AG04450 (cell line): ENCODE measurements around the gene FHL2. TPM values are rescaled to one million over a fixed set of nuclear protein-coding genes. Genes with fewer than 3 reads are reported as not detected.
A peak's percentile ranks its signal among the peaks of the same experiment; 100 is the strongest.

Experiments used
- CTCF ChIA-PET: fragments of 300-600, 350-600 bp; formaldehyde crosslinking; extraction: SDS; loops from one replicate; lab custom pipeline; 2022; ENCODE audit warnings: antibody characterized with exemption, inconsistent platforms; lab: Charles Lee
- POLR2A ChIA-PET: fragments of 350-600 bp; formaldehyde crosslinking; extraction: SDS; loops from one replicate; lab custom pipeline; 2021; ENCODE audit warnings: antibody characterized with exemption, inconsistent platforms; lab: Yijun Ruan, JAX
- DNase-seq: peaks from one replicate; pipeline ENCODE4 v3.0.0-alpha.2; 2011; ENCODE audit warnings: low read depth, low spot score
- H3K27ac ChIP-seq: one replicate; pipeline ENCODE4 v1.5.1; 2012; ENCODE audit warnings: low read depth, low read length, control low read depth
- H3K27me3 ChIP-seq: one replicate; pipeline ENCODE4 v1.6.0; 2012; ENCODE audit warnings: low read length; ENCODE audit not compliant: control insufficient read depth, insufficient read depth
- H3K4me3 ChIP-seq: 2 replicates; pipeline ENCODE4 v1.5.1; 2011; ENCODE audit warnings: mild to moderate bottlenecking, low read depth, low read length, control low read depth
- H3K9me3 ChIP-seq: 2 replicates; pipeline ENCODE4 v1.5.1; 2012; ENCODE audit warnings: low read length; ENCODE audit not compliant: control insufficient read depth, insufficient read depth
- polyA plus RNA-seq: library from polyadenylated mRNA; depleted of rRNA; stranded (reverse); fragments of >200 nt; gene quantifications from 2 replicates; pipeline ENCODE4 v1.2.3, GENCODE V29; 2011
- TF ChIP-seq, protein P1 (sequence below): IDR thresholded peaks from 2 replicates; pipeline ENCODE4 v1.5.1; 2011; ENCODE audit warnings: low read depth, low read length, control low read depth, inconsistent platforms

The FHL2 gene
- polyA plus RNA-seq, 1 experiment = 497 TPM

DNA sequence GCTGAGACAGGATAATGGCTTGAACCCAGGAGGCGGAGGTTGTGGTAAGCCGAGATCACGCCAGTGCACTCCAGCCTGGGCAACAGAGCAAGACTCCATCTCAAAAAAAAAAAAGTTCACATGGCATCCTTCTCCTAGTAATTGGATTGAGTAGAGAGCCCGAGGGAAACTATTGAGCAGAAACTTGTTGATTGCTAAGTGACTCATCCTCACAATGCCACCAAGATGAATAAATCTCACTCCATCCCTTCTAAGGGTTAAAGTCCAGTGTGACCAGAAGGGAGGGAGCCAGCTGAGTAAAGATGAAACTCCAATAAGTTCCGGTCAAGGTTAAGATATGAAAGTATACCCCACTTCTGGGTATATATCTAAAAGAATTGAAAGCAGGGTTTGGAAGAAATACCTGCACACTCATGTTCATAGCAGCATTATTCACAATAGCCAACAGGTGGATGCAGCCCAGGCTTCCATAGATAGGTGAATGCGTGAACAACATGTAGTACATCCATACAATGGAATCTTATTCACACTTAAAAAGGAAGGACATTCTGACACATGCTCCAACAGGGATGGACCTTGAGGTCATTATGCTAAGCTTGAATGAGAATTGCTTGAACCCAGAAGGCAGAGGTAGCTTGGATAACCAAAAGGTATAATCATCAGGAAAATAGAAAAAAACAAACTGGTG lies 13.0 kb upstream of the FHL2 start:
- Histone ChIP-seq H3K4me3 (no peak overlapping the region), H3K9me3 (no peaks in the 10 kb centered on the region), H3K27me3 (no peaks in the 10 kb centered on the region), H3K27ac (no peak overlapping the region)
- ChIA-PET POLR2A (no interaction called here), CTCF (interaction anchor here (1.6 kb wide), 1 partner anchor 110 kb away, joined by 7 read pairs; no protein-coding TSS in a partner anchor)
- TF ChIP-seq, protein P1, sequence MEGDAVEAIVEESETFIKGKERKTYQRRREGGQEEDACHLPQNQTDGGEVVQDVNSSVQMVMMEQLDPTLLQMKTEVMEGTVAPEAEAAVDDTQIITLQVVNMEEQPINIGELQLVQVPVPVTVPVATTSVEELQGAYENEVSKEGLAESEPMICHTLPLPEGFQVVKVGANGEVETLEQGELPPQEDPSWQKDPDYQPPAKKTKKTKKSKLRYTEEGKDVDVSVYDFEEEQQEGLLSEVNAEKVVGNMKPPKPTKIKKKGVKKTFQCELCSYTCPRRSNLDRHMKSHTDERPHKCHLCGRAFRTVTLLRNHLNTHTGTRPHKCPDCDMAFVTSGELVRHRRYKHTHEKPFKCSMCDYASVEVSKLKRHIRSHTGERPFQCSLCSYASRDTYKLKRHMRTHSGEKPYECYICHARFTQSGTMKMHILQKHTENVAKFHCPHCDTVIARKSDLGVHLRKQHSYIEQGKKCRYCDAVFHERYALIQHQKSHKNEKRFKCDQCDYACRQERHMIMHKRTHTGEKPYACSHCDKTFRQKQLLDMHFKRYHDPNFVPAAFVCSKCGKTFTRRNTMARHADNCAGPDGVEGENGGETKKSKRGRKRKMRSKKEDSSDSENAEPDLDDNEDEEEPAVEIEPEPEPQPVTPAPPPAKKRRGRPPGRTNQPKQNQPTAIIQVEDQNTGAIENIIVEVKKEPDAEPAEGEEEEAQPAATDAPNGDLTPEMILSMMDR = no peak
- DNase-seq = no peak

DNA sequence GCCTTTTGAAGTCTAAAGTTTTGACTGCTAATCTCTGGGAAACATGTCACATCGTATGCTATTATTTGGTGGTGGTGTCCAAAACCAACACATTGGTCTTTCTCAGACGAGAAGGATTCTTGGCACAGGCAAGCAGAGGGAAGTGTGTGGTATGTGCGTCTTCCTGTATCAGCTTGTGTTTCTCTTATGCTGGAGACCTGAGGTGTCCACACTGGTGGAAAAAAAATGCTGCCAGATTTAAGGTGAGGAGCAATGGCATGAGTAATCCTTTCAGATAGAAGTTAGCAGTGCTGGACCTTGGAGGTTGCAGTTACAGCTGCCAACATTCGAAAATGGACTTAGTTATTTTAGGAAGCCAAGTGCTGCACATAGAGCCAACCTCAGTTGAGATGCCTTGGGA lies 11.7 kb upstream of the FHL2 start:
- ChIA-PET CTCF (interaction anchor here (1.3 to 1.6 kb wide), 3 partner anchors 12 to 111 kb away, joined by 4 to 7 read pairs (median 4); partner anchors contain the start of gene FHL2), POLR2A (interaction anchor here (0.6 to 2.3 kb wide), 3 partner anchors 12 to 27 kb away, joined by 3 to 13 read pairs (median 10); partner anchors contain the start of gene FHL2)
- Histone ChIP-seq H3K9me3 (no peaks in the 10 kb centered on the region), H3K27ac (no peak overlapping the region), H3K4me3 (no peak overlapping the region), H3K27me3 (no peaks in the 10 kb centered on the region)
- DNase-seq = no peak
- TF ChIP-seq, protein P1 = no peak

DNA sequence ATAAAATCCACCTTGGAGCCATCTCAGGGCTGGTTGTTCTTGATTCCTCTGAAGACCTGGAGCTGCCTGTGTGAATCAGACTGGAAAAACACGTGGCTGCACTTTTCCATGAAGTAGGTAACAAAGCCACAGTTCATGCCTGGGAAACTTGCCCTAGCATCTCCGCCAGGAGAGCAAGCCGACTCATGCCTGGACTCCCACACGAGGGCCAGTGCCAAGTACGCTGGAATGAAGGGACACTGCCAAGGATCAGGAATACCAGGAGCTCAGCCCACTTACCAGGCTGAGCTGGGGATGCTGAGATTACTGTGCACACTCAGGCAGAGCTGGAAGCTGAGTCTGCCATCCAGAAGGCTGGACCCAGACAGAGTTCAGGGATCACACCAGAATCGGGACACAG lies 10.9 kb upstream of the FHL2 start:
- ChIA-PET POLR2A (interaction anchor here (1.3 to 2.3 kb wide), 2 partner anchors 11 to 28 kb away, joined by 3 to 10 read pairs; partner anchors contain the start of gene FHL2), CTCF (interaction anchor here (1.0 to 1.3 kb wide), 3 partner anchors 9 to 135 kb away, joined by 3 to 4 read pairs (median 3); no protein-coding TSS in a partner anchor)
- H3K4me3 ChIP-seq = no peak overlapping the region

DNA sequence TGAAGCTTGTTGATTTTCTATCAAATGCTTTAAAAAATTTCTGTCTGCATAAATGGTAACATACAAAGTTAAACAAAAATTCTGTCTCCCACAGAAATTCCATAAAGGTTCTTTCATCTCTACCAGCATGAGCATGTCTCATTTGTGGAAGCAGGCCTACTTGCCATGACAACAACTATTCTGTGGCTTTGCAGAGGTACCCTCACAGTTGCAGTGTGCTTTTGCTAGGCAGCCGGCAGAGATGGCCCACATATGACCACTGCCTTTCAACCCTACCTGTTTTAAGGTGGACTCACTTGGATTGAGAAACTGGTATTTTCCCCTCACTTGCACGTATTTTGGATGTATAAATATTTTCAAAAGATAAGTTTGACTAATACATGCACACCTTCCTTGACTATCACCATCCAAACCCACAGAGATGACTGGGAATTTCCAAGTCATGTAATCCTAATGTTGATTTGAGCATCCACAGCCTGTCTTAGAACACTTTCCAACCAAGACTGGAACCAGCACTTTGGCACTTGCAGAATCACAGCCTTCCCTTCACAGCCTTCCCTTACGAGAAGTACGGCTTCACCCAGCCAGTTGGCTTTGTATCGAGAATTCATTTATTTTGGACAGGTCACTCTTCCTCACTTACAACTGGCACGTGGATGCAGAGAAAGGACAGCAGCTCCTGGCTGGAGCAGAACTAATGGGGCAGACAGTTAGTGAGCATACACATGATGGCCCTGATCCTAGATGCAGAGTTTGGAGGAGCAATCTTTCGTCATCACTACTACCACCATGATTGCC lies 9.3 kb upstream of the FHL2 start:
- POLR2A ChIA-PET = no interaction called here
- no peak for DNase-seq
- Histone ChIP-seq H3K9me3 (no peaks in the 10 kb centered on the region), H3K4me3 (no peak overlapping the region), H3K27me3 (no peaks in the 10 kb centered on the region), H3K27ac (no peak overlapping the region)
- CTCF ChIA-PET = interaction anchor here (0.9 kb wide), 1 partner anchor 10 kb away, joined by 3 read pairs; no protein-coding TSS in a partner anchor
- TF ChIP-seq, protein P1 = no peak

More for the DNA sequence above, 10.9 kb upstream of the FHL2 start:
- DNase-seq = peak; percentile 66
- Histone ChIP-seq H3K9me3 (no peaks in the 10 kb centered on the region), H3K27me3 (no peaks in the 10 kb centered on the region), H3K27ac (no peak overlapping the region)
- TF ChIP-seq, protein P1 = no peak
